ENCODE measurements around the gene PROP1. TPM values are rescaled to one million over a fixed set of nuclear protein-coding genes. Genes with fewer than 3 reads are reported as not detected.
A peak's percentile ranks its signal among the peaks of the same experiment; 100 is the strongest.
"Not testable (repeated sequence)": the region's sequence is repeated elsewhere in the genome, so short reads cannot be mapped to it uniquely, and the experiment has no call there.

The PROP1 gene
- total RNA-seq, 1 donor, result not detected

GRCh38 chr5:177945145-177945544, 50.9 kb downstream of the PROP1 start:
- not testable (repeated sequence) for DNase-seq (ENCODE audit: low read depth); H3K4me3 ChIP-seq (ENCODE audit: low read depth, low read length)

GRCh38 chr5:177943805-177944736, 52.0 kb downstream of the PROP1 start:
- peak; percentile 14 for DNase-seq (ENCODE audit: low read depth)

GRCh38 chr5:177942896-177943295, 53.1 kb downstream of the PROP1 start:
- DNase-seq (ENCODE audit: low read depth); H3K4me3 ChIP-seq (ENCODE audit: low read depth, low read length): not testable (repeated sequence)

More at GRCh38 chr5:177943805-177944736, 52.0 kb downstream of the PROP1 start:
- H3K4me3 ChIP-seq (ENCODE audit: low read depth, low read length), result peak overlapping the region; percentile 64

Other genes starting within 250 kb of the PROP1 start
- gene FAM153A, start 213.3 kb downstream of the PROP1 start, total RNA-seq (ENCODE audit: low replicate concordance), result not detected in 2 replicates
- gene N4BP3, start 117.3 kb upstream of the PROP1 start, total RNA-seq (ENCODE audit: low replicate concordance), result 0.18 and 0.65 TPM in 2 replicates
- 11.8 and 25.8 TPM in 2 replicates for gene RMND5B, start 134.8 kb upstream of the PROP1 start, total RNA-seq (ENCODE audit: low replicate concordance)
- gene NHP2, start 157.6 kb upstream of the PROP1 start, total RNA-seq (ENCODE audit: low replicate concordance), result 29.8 and 162 TPM in 2 replicates
- not detected in 2 replicates for gene GMCL2, start 191.1 kb upstream of the PROP1 start, total RNA-seq (ENCODE audit: low replicate concordance)
- 62.9 and 106 TPM in 2 replicates for gene HNRNPAB, start 208.3 kb upstream of the PROP1 start, total RNA-seq (ENCODE audit: low replicate concordance)
- gene PHYKPL, start 236.6 kb upstream of the PROP1 start, total RNA-seq (ENCODE audit: low replicate concordance), result 25.0 and 27.9 TPM in 2 replicates